GM23338 (cell line): ENCODE data around the gene INPP5K.

ENCODE experiments used
- CREB1 ChIP-seq: fragments of 250-450 bp; sonication (Bioruptor Pico); IDR thresholded peaks from 2 replicates; pipeline ENCODE4 v1.5.0; 2020; ENCODE audit warnings: low read depth, mild to moderate bottlenecking, moderate library complexity
- CTCF ChIP-seq, 2 experiments: fragments of 200-600 bp in 1 of 2; sonication (generic) in 1 of 2; conservative IDR thresholded peaks; 2 replicates each; pipeline versions ENCODE4 v1.5.1 to v1.6.1; 2016 to 2017; ENCODE audit warnings: antibody characterized with exemption in 2 of 2, low read depth in 2 of 2, mild to moderate bottlenecking in 2 of 2, moderate library complexity in 1 of 2
- EZH2 ChIP-seq: fragments of 200-600 bp; sonication (generic); IDR thresholded peaks from one replicate; pipeline ENCODE4 v1.8.0; 2017; ENCODE audit warnings: antibody characterized with exemption, mild to moderate bottlenecking, low read depth; ENCODE audit not compliant: unreplicated experiment
- EZH2phosphoT487 ChIP-seq: fragments of 200-600 bp; sonication (generic); IDR thresholded peaks from one replicate; pipeline ENCODE4 v1.8.1; 2018; ENCODE audit warnings: antibody characterized with exemption; ENCODE audit not compliant: unreplicated experiment
- POLR2AphosphoS5 ChIP-seq: IDR thresholded peaks from 2 replicates; pipeline ENCODE4 v1.6.1; 2016; ENCODE audit warnings: antibody characterized with exemption, low read depth
- REST ChIP-seq: IDR thresholded peaks from one replicate; pipeline ENCODE4 v1.6.1; 2018; ENCODE audit warnings: antibody characterized with exemption; ENCODE audit not compliant: unreplicated experiment
- ZNF114 ChIP-seq: fragments of 250-450 bp; sonication (Bioruptor Pico); IDR thresholded peaks from 2 replicates; pipeline ENCODE4 v1.5.0; 2020; ENCODE audit warnings: mild to moderate bottlenecking, moderate library complexity

GRCh38 chr17:1473170-1473569 lies 43.2 kb downstream of the INPP5K start:
- TF ChIP-seq CTCF (conservative IDR thresholded peaks at IDR 0.05; ENCODE audit: low read depth in 2 of 2) (peak; percentile 22 to 57; a peak in 2 of 4 replicates), CREB1 (no peak), EZH2phosphoT487 (no peak), EZH2 (no peak), REST (no peak), POLR2AphosphoS5 (no peak), ZNF114 (CRISPR knock-in tag) (no peak)
